Left lung (tissue), 10 donors: ENCODE measurements around the gene TMEM225B. TPM values are rescaled to one million over a fixed set of nuclear protein-coding genes. Genes with fewer than 3 reads are reported as not detected.
"Not testable (repeated sequence)": the region's sequence is repeated elsewhere in the genome, so short reads cannot be mapped to it uniquely, and the experiment has no call there.

Experiments used
- ATAC-seq: fragments of 200-7000 bp; cut with Tn5 transposase; one replicate; pipeline ENCODE4 v1.9.1; 2020; ENCODE audit warnings: moderate library complexity
- DNase-seq, 4 donors: peaks; one replicate each; pipeline ENCODE4 v3.0.0-alpha.2; 2013 to 2020
- H3K27ac ChIP-seq, 2 donors: fragments of 200-600 bp; sonication (generic) in 1 of 2; one replicate each; pipeline versions ENCODE4 v1.5.0 to v1.8.0; 2020 to 2021
- H3K27me3 ChIP-seq, 2 donors: fragments of 200-600 bp; sonication (generic) in 1 of 2; one replicate each; pipeline versions ENCODE4 v1.5.0 to v1.8.0; 2020 to 2021
- H3K36me3 ChIP-seq, 2 donors: fragments of 200-600 bp; sonication (generic) in 1 of 2; one replicate each; pipeline versions ENCODE4 v1.5.0 to v1.8.0; 2020 to 2021
- H3K4me1 ChIP-seq, 2 donors: fragments of 200-600 bp; one replicate each; pipeline ENCODE4 v1.8.0; 2021
- H3K4me3 ChIP-seq, 2 donors: fragments of 200-600 bp; sonication (generic) in 1 of 2; one replicate each; pipeline versions ENCODE4 v1.5.0 to v1.8.0; 2020 to 2021; ENCODE audit warnings: mild to moderate bottlenecking in 1 of 2
- H3K9me3 ChIP-seq, 2 donors: fragments of 200-600 bp; sonication (generic) in 1 of 2; one replicate each; pipeline versions ENCODE4 v1.5.0 to v1.8.0; 2020 to 2021
- intact Hi-C, 2 donors: fragments of 100-400 bp; cut with DNase I; formaldehyde crosslinking; loops; one replicate each; pipeline versions ENCODE4 v1.11.2 to v1.14.2; 2022
- polyA plus RNA-seq, 6 donors: library from polyadenylated mRNA; unstranded; fragments of 120-200 nt; gene quantifications; one replicate each; pipeline ENCODE4 v1.2.1, GENCODE V29; 2013; ENCODE audit not compliant: insufficient read length in 6 of 6
- total RNA-seq, 2 donors: library from RNA; stranded (reverse); fragmentation: NEBNext Ultra II Directional; extraction: Animal tissue kit (Norgen Biotek cat#: 25700); gene quantifications; one replicate each; pipeline ENCODE4 v1.2.1, GENCODE V29; 2021
- TF ChIP-seq, protein P1 (sequence below), 2 donors: fragments of 200-600 bp; sonication (generic) in 1 of 2; IDR thresholded peaks; one replicate each; pipeline versions ENCODE4 v1.5.0 to v1.8.0; 2021; ENCODE audit warnings: antibody characterized with exemption in 2 of 2
- donor health status: DM: no; HTN: yes; CAD: no.
- donor health status: DM: no; HTN: no; CAD: no.

TMEM225B gene
- total and polyA plus RNA-seq, 8 donors: 0.60 to 1.9 (median 1.5) TPM

DNA sequence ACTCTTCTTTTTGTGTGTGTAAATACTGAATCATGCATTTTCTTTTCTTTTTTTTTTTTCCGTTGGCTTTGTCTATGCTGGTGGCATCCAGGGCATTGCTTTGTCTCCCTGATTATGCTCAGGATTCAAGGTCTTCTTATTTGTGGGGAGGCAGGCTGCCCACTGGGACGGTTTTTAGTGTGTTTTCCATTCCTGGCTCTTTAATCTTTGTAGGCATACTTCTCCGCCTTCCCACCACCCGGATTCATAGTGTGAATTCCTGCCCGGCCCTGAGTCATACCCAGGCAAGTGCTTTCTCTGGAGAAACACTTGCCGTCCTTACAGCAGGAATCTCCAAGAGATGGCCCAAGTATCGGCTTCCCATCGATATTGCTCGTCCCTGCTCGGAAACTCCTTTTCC is 34.4 kb upstream of the TMEM225B start:
- no peak for ATAC-seq
- Histone ChIP-seq H3K4me3 (no peak overlapping the region), H3K27ac (peak overlapping the region in 1 of 2 donors; percentile 51), H3K9me3 (no peaks in the 10 kb centered on the region), H3K27me3 (no peaks in the 10 kb centered on the region), H3K4me1 (peaks cover 7 to 48% of the 10 kb centered on the region in 2 donors), H3K36me3 (peaks cover 0 to 83% of the 10 kb centered on the region in 2 donors)
- intact Hi-C loops: no loop called here
- TF ChIP-seq, protein P1, sequence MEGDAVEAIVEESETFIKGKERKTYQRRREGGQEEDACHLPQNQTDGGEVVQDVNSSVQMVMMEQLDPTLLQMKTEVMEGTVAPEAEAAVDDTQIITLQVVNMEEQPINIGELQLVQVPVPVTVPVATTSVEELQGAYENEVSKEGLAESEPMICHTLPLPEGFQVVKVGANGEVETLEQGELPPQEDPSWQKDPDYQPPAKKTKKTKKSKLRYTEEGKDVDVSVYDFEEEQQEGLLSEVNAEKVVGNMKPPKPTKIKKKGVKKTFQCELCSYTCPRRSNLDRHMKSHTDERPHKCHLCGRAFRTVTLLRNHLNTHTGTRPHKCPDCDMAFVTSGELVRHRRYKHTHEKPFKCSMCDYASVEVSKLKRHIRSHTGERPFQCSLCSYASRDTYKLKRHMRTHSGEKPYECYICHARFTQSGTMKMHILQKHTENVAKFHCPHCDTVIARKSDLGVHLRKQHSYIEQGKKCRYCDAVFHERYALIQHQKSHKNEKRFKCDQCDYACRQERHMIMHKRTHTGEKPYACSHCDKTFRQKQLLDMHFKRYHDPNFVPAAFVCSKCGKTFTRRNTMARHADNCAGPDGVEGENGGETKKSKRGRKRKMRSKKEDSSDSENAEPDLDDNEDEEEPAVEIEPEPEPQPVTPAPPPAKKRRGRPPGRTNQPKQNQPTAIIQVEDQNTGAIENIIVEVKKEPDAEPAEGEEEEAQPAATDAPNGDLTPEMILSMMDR (IDR thresholded peaks at IDR 0.05): no peak
- DNase-seq: no peak

DNA sequence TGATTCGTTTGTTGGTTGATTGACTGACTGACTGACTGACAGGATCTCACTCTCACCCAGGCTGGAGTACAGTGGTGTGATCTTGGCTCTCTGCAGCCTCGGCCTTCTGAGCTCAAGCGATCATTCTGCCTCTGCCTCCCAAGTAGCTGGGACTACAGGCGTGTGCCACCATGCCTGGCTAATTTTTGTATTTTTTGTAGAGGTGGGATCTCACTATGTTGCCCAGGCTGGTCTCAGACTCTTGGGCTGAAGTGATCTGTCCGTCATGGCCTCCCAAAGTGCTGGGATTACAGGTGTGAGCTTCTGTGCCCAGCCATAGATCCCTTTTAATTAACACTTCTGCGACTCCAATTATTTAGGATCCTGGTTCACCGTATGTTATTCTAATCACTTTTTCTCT is 29.3 kb upstream of the TMEM225B start:
- intact Hi-C loops, H3K27ac ChIP-seq, ATAC-seq, H3K4me3 ChIP-seq, H3K27me3 ChIP-seq, DNase-seq, H3K9me3 ChIP-seq: not testable (repeated sequence)
- H3K36me3 ChIP-seq: peaks cover 0 to 98% of the 10 kb centered on the region in 2 donors
- peaks cover 0 to 12% of the 10 kb centered on the region in 2 donors for H3K4me1 ChIP-seq

DNA sequence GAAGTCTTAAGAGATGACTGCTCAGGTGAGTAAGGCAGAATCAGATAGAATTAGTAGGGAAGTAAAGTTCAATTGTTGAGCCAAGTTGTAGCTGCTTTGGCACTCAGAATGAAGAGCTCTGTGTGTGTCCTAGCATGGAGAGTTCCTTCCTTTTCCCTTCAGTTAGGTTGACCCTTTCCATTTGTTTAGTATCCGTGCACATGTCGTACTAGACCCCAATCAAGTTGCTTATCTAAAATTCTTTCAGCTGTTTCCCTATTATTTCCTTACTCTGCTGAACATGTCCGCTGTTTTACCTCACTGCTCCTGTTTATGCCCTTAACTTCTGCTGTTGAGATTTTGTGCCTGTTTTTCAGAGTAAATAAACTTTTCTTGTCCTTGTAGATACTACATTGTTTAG is 26.3 kb upstream of the TMEM225B start:
- no peak for DNase-seq
- Histone ChIP-seq H3K4me3 (no peak overlapping the region), H3K27ac (peak overlapping the region in 1 of 2 donors; percentile 16)

DNA sequence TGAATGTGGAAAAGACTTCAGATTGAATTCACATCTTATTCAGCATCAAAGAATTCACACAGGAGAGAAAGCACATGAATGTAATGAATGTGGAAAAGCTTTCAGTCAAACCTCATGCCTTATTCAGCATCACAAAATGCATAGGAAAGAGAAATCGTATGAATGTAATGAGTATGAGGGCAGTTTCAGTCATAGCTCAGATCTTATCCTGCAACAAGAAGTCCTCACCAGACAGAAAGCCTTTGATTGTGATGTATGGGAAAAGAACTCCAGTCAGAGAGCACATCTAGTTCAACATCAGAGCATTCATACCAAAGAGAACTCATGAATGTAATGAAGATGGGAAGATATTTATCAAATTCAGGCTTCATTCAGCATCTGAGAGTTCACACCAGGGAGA is 24.8 kb upstream of the TMEM225B start:
- Histone ChIP-seq H3K27me3 (no peaks in the 10 kb centered on the region), H3K27ac (no peak overlapping the region), H3K9me3 (no peaks in the 10 kb centered on the region), H3K36me3 (peaks cover 0 to 66% of the 10 kb centered on the region in 2 donors), H3K4me3 (no peak overlapping the region), H3K4me1 (peaks cover 0 to 11% of the 10 kb centered on the region in 2 donors)
- no peak for ATAC-seq
- DNase-seq: no peak
- TF ChIP-seq, protein P1 (IDR thresholded peaks at IDR 0.05): no peak
- intact Hi-C loops: no loop called here

More for the DNA sequence above, 26.3 kb upstream of the TMEM225B start:
- Histone ChIP-seq H3K4me1 (peaks cover 0 to 11% of the 10 kb centered on the region in 2 donors), H3K27me3 (no peaks in the 10 kb centered on the region), H3K36me3 (peaks cover 0 to 81% of the 10 kb centered on the region in 2 donors), H3K9me3 (no peaks in the 10 kb centered on the region)
- no peak for ATAC-seq
- intact Hi-C loops: no loop called here
- TF ChIP-seq, protein P1 (IDR thresholded peaks at IDR 0.05): no peak

DNA sequence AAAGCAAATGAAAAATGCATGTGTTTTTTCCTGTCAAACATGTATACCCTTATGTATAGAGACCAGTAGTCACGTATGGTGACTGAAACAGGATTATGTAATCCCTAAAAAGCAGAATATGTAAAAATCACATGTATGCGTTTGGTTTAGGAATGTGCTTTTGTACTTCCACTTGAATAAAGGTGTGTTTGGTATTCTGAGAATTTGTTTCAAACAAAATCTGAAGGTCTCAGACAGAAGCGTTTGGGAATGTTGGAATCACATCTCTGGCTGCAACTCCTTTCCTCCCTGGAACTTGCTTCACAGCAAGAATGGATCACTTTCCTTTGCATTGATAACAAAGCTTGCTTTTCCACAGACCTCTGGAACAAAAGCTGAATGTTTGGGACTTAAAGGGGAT is 21.8 kb upstream of the TMEM225B start:
- Histone ChIP-seq H3K36me3 (peaks cover 0 to 38% of the 10 kb centered on the region in 2 donors), H3K27me3 (peaks cover 0 to 13% of the 10 kb centered on the region in 2 donors), H3K9me3 (no peaks in the 10 kb centered on the region), H3K4me3 (no peak overlapping the region), H3K4me1 (peaks cover 5 to 17% of the 10 kb centered on the region in 2 donors), H3K27ac (peak overlapping the region in 1 of 2 donors; percentile 28)
- intact Hi-C loops: no loop called here
- peak; percentile 9 for ATAC-seq
- TF ChIP-seq, protein P1 (IDR thresholded peaks at IDR 0.05): no peak
- DNase-seq: no peak
